HG03378 (cell line): ENCODE measurements around the gene TSPEAR.

ENCODE experiments used
- ATAC-seq: cut with Tn5 transposase; IDR thresholded peaks from one replicate; pipeline ENCODE4 v1.9.1; 2021; ENCODE audit warnings: mild to moderate bottlenecking, moderate library complexity; ENCODE audit not compliant: unreplicated experiment

TSPEAR gene

DNA sequence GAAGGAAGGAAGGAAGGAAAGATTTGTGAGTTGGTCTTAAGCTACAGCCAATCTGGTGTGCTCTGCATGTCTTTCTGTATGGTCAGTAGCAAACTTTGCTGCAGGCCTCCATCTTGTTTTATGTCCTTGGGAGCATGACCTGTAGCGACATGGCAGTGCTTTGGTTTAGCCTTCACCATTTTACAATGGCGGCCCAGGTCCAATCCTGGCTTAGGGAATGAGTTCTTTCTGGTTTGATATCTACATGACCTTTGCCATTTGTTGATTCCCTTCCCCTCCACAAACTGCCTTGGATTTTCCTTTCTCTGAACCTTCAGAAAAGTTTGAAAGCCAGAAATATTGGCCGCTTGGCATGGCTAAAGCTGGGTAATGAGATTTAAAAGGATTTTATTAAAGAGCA is 30.5 kb upstream of the TSPEAR start:
- no peak for ATAC-seq

DNA sequence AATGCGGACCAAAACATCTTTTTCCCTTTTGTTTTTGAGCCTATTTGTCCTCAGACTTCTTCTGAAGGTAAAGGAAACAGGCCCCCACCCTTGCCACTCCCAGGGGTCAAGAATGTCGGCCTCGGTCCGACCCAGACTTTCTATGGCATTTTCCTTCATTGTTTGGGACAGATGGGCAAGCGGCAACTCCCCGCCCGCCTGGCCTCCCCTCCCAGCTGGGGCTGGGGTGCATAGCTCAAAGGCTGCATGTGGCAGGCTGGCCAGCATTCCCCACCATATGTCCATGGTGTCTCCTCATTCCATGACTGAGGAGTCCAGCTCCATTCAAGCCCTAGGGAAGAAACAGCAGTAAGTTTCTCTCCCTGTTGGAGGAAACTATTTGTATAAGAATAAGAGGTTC is 29.4 kb upstream of the TSPEAR start:
- no peak for ATAC-seq

DNA sequence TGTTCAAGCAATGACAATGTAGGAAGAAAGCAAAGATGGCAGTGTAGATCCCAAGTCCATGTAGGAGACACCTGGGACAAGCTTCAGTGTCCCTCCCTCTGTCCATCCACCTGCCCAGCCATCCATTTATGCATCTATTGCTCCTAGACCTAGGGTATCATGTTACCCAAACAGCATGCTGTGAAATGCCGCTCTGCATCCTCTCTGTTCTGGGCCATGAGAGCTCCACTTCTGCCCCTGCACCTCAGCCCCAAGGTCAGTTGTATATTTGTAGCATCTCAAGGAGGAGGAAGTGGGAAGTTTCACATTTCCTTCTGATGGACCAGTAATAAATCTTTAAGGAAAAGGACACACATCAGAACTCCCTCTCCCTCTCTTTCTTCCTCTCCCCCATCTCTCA is 27.9 kb upstream of the TSPEAR start:
- ATAC-seq: no peak

DNA sequence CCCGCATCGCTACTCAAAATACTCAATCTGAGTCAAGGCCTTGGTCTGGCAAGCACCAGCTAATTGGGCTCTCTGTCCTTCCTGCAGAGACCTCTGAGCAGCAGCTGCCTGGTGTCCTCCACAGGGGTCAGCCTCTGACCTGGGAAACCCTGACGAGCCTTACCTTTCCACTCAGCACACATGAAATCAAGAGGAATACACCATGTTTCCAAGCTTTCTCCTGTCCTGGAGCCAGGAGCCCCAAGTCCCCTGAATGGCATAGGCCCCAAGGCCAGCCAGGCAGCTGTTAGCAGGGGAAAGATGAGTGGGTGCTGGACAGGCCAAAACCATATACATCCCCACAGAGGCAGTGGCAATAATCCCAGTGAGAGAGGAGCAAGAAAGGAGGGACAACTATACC is 27.2 kb upstream of the TSPEAR start:
- no peak for ATAC-seq

DNA sequence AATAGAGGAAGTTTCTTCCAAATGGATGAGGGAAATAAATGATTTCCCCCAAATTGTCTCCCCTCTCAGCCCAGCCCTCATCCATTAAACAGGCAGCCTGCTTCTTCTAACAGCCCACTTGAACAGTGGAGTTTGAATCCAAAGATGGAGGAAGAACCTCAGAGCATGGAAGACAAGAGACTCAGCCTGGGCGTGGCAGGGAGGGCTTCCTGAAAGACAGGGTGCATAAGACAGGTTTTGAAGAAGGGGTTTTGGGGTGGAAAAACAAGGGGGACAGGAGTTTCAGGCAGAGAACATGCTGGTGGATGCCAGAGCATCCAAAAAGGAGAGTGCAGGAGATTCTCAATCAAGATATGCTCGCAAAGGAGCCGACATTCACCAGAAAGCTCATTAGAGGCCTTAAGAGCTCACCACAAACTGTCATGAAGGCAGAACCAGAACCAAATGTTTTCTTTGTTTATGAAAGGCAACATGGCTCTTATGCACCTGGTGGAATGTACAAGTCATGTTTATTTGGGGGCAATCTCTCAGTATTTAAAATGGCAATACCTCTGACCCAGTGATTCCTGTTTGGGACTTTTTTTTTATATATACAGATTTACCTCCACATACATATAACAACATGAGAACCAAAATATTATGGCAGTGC is 26.5 kb upstream of the TSPEAR start:
- ATAC-seq: no peak

DNA sequence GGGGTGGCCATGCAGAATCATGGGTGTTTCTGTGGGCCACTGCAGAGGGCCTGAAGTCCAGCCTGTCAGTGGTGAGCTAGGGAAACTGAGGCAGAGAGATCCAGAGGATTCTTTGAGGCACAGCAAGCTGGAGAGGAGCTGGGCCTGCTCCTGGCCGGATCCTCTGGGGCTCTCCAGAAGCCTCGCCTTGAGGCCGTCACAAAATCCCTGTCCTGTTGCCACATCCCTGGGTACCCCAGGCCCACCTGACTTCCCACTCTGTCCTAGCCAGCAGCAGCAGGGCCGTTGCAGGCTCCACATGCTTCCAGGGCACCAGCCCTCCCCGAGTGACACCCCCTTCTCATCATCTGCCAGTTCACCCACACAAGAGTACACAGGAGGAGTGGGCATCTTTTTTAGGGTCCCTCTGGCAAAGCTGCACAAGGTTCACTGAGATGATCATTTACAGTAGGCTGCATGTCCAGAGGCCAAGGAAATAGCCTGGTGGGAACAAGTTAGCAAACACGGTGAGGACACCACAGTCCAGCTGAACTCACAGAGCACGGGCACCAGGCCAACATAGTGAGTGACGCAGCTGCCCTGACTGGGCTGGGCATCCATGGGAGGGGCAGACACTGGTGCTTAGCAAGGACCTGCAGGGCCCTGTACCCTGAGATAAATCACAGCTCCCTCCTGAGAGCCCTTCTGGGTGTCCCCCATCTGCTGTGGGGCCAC is 25.1 kb upstream of the TSPEAR start:
- no peak for ATAC-seq

DNA sequence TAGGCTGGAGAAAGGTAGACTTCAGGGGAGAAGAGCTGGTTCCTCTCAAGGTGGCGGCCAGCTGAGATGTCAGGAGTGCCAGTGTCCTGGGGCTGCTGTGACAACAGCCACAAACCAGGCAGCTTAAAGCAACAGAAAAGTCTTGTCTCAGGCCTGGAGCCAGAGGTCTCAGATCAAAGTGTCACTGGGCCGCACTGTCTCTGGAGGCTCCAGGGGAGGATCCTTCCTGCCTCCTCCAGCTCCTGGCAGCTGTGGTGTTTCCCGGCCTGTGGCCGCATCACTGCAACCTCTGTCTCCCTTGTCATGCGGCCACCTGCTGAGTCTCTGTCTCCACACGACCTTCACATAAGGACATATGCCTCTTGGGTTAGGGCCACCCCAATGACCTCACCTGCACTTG is 24.4 kb upstream of the TSPEAR start:
- ATAC-seq: no peak

DNA sequence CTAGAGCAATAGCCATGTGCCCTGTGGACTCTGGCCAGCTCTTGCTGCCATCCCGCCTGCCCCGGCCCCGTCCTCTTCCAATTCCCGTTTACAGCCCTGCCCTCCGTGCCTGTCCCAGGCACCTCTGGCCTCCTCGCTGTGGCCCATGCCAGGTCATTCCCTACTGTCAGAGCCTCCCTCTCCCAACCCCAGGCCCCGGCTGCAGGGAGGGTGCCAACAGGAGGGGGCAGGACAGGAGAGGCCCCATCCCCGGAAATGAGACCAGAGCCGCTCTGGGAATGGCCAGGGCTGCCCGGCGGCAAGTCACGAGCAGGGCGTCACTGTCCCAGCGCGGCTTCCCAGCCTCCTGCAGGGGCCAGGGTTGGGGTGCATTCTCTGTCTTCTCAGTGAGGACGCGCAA is 23.5 kb upstream of the TSPEAR start:
- no peak for ATAC-seq

DNA sequence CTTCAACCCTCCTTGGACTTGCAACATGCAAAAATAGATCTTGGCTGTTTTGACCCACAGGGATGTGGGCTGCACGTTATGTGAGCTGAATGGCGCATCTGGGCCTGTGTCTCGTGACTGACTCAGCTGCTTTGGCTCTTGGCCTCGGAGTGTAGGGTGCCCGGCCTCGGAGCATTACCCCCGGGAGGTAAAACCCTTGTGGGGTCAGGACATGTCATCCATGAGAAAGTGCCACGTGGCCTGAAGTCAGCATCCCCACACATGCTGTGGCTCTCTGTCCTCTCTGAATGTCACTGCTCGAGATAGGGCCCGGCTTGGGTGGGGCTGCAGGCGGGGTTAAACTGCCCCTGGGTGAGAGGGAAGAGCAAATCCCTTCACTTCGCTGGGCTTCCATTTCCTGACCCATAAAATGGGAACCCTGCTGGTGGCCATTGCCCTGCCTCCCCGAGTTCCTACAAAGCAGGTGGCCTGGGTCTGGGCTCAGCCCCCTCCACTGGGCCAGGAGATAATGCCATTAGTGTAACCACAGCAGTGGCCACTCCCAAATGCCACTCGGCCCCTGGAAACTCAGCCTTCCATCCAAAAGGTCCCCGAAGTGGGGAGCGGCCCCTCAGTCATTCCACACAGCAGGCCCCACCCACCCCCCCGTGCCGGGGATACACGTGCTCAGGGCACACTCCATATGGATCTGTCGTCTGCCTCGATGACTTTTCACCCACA is 22.8 kb upstream of the TSPEAR start:
- ATAC-seq: no peak

DNA sequence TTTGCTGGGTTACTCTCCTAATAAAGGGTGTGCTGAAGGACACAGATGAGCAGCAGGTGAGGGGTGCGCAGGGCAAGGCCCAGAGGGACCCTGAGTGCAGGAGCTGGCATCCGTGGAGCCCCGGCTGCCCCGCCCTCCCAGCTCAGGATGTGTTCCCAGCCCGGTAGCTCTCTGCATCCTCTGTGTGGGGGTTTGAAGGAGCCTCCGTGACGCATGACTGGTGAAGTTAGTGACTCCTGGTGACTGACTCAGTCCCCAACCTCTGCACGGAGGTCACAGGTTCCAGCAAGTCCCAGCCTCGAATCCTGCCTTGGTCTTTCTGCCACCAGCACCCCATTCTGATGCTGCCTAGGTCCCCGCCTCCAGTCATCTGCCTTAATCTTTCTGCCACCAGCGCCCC is 21.6 kb upstream of the TSPEAR start:
- no peak for ATAC-seq

DNA sequence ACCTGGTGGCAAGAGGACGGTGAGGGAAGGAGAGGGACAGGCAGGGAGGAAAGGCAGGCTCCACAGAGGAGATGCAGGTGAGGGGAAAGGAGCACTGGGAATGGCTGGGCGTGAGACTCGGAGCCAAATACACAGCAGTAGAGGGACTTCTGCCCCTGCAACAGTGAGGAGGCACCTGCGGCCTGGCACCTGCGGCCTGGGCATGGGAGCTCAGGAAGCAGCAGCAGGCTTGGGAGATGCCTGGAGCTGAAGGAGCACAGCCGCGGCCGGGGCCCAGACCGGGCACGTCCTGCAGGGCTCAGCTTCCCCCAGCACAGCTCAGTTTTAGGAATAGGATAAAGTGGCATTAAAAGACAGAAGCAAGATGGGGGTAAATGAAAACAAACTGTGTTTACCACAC is 20.9 kb upstream of the TSPEAR start:
- ATAC-seq: no peak

DNA sequence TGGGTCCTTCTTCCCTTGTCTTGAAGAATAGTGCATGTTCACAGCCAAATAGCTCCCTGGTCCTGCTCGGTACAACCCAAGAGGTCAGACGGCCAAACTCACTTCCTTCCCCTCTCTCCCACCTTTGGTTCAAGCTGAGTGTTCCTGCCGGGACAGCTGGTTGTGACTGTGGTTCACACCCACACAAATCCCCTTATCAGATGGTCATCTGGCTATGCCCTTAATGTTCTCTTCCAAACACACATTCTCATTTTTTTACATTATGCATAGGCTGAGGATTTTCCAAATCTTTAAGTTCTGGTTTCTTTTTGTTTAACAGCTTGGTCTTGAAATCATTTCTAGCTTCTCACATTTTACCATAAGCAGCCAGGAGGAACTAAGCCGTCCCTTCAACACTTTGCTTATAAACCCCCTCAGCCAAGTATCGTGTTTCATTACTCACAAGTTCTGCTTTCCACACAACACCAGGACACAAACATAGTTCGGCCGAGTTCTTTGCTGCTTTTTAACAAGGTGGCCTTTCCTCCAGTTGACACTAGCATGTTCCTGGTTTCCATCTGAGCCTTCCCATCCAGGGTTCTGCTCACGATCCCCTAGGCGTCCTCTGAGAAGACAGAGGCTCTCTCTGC is 19.7 kb upstream of the TSPEAR start:
- ATAC-seq: no peak

DNA sequence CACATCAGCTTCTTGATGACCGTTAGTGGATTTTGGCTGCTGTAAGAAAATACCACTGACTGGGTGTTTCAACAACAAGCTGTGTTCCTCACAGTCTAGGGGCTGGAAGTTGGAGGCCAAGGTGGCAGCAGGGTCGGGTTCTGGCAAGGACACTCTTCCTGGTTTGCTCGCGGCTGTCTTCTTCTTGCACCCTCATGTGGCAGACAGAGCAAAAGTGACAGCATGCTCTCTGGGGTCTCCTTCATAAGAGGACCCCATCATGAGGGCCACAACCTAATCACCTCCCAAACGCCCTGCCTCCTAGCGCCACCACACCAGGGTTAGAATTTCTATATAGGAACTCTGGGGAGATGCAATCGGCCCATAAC is 18.6 kb upstream of the TSPEAR start:
- no peak for ATAC-seq

DNA sequence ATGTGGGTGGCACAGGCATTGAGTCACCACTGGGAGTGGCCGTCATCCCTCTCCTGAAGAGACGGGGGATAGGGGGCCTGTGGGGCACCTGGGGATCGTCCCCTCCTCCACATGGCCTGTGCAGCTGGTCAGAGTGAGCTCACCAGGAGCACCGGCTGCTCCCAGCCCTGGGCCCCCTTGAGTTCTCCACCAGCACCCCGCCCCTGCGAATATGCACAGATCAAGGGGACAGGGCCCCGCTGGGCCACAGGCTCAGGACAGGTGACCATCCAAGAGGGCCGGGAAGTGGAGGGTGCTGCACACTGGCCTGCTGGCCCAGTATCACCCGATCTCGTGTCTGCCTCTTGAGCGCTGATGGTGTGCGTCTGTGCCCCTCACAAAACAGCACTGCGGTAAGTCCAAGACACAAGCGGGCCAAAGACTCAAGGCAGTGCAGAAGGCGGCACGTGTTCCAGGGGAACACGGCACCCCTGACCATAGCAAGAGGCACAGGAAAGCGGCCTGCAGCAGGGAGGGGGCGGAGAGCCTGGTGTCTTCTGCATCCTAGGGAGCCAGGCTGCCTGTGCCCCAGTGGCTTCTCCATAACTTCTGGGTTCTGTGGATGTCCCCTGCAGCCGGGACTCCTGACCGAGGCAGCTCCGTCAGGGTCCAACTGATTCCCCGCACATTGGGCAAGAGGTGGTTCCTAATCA is 18.1 kb upstream of the TSPEAR start:
- ATAC-seq: no peak

DNA sequence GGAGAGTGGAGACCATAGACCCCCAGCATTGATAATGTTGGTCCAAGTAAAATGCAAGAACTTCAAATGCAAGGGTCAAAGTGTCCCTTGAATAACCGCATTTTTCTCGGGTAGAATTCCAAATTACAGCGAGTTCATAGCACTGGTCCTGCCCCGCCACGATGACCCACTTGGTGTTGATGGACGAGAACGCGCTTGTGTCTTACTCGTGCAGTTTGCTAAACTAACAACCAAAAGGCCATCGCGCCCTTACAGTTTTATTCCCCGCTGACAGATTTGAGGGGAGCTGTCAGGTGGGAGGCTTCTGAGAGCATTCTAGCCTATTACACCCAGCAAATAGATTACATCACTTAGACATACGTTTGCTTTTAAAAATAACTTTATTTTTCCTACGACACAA is 17.3 kb upstream of the TSPEAR start:
- no peak for ATAC-seq

DNA sequence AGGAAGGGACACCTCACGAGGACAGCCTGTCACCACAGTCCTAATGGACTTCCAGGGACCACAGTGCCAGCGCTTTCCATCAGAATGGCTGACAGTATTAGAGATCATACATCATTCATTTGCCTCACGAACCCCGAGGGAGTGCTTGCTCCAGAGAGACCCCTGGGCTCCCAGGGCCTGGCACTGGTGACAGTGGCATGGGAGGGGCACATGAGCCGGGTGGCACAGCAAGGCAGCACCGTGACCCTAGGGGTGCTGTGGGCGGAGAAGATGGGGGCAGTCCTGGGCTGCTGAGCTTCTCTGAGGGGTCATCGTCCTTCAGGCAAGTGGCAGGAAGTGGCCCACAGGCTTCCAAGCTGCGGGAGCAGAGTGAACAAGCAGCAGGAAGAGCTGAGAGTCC is 16.4 kb upstream of the TSPEAR start:
- no peak for ATAC-seq

DNA sequence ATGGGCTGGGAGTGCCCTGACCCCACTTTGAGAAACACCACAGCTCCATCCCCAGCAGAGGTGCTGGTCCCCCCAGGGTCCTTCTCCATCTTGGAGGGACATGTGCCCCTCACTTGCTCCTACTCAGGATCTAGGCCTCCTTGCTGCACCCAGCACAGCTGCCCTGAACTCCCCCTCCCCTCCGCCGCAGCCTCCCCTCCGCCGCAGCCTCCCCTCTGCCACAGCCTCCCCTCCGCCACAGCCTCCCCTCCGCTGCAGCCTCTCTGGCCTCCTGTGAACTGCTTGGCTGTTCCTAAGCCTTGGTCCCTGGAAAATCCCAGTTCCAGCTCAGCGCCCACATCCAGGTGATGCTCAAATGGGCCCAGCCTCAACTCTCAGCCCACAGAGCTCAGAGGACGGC is 15.9 kb upstream of the TSPEAR start:
- ATAC-seq: no peak

DNA sequence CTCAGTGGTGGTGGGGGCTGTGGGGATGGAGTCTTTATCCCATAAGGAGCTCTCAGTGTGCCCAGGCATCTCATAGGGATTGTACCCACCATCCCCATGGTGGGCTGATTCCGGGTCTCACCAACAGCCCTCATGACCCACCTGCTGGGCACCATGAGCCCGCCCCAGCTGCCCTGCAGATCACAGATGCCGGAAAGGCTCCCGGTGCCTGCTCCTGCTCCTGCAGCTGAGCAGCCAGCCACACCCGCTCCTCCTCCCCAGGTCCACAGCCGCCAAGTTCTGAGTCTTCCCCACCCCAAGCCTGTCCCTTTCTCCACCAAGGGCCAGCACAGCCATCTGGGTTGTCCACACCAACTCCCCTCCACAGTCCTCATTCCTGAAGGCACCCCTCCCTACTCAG is 15.5 kb upstream of the TSPEAR start:
- ATAC-seq: no peak

DNA sequence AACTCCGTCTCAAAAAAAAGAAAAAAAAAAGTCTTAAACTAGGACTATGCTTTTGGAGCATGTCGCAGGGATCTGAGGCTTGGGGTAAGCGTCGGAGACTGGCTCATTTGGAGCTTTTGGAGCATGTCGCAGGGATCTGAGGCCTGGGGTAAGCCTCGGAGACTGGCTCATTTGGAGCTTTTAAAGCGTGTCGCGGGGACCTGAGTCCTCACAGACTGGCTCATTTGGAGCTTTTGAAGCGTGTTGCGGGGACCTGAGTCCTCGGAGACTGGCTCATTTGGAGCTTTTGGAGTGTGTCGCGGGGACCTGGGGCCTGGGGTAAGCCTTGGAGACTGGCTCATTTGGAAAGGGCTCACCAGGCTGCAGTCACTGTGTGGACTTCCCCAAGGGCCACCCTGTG is 13.6 kb upstream of the TSPEAR start:
- no peak for ATAC-seq

DNA sequence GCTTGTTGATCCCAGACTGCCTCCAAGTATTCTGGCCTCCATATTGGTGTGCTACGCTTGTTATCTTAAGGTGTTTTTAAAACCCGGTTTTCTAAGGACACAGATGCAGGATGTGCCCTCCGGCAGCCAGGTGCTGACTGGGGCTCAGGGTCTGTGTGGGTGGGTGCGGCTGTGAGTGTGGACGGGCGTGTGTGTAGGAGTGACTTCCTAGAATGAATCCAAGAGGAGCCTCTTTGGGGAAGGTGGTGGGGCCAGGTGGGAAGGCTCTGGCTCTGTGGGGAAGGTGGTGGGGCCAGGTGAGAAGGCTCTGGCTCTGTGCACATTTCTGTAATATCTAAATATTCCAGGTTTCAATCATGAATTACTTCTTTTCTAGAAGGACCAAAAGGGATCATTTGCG is 12.8 kb upstream of the TSPEAR start:
- no peak for ATAC-seq
